Measurements from ENCODE around the gene GIPC2.
"Not testable (repeated sequence)": the region's sequence is repeated elsewhere in the genome, so short reads cannot be mapped to it uniquely, and the experiment has no call there.

GIPC2 gene

DNA sequence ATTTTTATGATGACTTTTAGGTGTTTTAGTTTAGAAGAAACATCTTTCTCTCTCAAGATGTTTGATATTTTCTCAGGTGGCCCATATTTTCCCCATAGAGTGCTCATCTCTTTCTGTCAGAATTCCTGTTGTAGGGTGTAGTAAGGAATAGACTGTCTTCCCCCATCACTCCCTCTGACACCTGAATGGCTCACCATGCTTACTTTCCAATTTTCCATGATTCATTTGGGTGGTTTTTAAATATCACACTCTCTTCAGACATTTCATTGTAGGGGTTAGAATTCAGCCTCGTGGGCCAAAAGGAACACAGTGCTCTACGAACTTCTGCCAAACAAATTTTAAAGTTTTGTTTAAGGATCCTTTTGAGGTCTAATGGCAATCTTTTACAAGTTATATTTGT, 24.0 kb downstream of the GIPC2 start:
- no peak for DNase-seq

DNA sequence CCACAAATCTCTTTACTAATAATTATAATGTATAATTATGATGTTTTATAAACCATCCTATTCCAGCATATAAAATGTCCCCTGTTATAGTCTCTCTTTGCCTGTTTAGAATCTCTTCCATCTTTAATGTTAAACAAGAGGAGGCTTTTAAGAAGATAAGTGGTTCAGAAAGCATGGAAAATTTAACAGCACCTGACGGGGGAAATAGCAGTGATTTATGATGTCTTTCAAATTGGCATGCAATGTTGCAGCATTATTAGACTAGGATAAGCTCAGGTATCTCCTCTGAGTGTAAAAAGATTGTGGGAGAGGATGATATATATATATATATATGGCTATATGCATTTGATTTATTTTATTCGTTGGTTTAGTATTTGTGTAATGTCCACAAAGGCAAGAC, 24.4 kb downstream of the GIPC2 start:
- DNase-seq, result no peak

DNA sequence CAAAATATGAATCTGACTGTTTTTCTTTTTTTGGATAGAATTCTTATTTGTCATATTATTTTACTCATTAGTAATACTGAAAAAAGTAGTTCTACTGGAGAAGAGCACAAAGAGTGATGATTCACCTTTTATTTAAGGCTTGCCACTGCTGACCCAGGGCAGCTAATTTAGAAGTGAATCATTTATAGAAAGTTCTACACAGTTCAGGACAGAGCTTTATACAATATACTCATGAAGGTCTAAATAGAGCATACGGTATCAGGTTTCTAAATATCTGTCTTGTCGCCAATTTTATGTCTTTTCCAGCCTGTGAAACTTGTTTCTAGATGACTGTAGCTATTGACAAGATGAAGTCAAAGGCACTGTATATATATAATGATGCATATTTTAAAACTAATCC, 25.0 kb downstream of the GIPC2 start:
- no peak for DNase-seq

DNA sequence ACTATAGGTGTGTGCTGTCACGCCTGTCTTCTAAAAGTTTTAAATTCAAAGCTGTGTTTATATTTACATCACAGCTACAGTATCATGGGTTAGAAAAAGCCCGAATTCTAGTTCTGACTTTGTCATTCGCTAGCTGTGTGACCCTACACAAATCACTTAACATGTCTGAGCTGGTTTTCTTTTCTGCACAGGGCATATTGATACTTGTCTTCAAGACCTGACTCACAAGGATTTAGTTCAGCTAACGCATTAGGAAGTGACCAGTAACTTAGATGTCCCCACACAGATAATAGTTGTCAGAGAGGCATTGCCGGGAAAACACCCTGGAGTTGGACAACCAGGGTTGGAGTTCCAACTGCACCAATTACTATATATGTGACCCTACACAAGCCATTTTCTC, 25.9 kb downstream of the GIPC2 start:
- DNase-seq, result no peak

DNA sequence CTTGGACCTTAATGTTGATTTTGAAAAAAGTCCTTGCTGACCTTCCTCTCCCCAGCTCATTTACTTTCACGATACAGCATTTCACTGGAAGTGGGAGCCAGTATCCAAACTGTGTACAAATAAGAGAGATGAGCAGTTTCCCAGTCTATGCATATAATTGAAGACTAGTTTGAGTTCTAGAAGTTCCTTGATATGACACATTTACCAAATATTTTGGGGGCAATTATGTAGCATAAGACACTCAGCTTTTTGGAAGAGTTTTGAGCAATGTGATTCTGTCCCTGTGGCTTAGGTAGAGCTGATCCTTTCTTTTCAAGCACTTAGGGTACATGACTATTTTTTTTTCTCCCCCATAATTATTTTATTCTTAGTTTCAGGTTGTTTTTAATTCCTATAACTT, 26.4 kb downstream of the GIPC2 start:
- no peak for DNase-seq

DNA sequence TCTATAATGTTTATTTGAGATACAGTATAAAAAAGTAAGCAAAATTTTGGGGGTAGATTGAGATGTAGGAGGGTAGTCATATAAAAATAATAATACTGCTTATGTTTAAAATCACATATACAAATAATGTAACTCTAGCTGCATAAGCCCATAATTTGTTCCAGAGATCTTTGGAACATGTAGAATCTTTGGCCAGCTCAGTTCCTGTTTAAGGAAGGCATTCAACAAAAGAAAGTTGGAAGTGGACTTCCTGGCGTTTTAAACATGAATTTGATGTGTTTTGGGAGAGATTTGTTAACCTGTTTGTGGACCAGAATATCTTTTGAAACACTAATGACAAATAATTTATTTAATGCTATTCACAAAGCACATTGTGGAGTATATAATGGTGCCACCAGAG, 27.7 kb downstream of the GIPC2 start:
- DNase-seq, result no peak

DNA sequence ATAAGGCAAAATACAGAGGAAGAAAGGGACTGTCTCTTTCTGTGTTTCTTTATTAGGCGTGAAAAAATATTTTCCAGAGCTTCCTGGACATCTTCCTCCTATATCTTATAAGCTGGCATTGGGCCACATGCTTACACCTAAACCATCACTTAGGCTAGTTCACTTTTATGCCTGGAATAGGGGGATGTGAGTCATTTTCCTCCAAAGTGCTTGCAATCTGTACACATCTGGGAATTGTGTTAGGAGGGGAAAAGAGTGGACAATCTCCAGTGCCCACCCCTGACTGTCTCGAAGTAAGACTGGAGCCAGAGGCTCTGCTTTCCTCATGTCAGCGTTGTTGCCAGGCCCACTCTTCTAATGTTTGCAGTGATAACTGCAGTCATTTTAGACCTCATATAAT, 29.9 kb downstream of the GIPC2 start:
- no peak for DNase-seq

DNA sequence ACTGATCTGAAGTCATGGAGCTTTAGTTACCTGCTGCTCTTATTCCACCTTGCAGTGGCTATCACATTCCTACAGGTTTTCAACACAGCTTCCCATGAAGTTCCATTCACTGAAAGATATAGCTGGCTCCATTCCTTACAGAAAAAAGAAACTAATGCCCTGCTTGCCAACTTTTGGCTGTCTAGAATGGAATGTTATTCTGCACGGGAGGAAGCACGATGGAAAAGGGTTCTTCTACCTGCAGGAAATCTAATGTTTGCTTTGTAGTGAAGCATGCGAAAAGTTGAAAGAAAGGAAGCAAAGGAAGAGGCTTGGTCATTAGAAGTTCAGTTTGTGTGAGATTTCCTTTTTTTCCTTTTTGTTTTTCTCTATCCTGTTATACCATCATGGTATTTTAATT, 32.6 kb downstream of the GIPC2 start:
- DNase-seq, result no peak

DNA sequence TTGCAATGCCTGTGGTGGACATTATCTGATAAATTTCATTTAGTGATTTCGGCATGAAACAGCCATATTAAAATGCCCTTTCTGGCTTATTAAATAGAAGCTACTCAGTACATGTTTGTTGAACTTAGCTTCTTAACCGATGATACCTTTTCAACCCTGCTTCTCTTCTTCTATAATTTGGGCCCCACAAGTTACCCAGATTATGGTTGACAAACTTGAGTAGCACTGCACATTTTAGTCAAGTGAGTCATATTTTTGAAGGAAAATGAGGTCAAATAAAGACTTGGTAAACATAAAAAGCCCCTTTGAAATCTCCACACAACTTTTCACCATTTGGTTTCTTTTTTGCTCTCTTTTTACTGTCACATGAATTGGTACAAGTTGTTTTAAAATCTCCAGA, 33.8 kb downstream of the GIPC2 start:
- no peak for DNase-seq

DNA sequence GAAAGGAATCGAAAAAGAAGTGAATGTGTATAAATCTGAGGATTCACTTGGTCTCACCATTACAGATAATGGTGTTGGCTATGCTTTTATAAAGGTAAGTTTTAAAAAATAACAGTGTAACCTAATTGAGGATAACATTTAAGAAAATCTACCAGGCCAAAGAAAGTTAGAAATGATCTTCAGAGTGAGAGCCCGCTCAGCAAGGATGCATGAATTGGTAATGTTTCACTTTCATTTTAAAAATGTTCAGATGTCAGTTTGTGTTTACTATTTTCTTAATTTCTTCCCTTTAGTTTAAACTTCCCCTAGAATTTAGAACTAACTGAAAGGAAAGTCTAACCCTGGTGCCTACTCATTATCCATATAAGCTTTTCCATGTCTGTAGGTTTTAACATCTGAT, 35.0 kb downstream of the GIPC2 start:
- peak in 1 of 4 experiments; percentile 4 for DNase-seq

DNA sequence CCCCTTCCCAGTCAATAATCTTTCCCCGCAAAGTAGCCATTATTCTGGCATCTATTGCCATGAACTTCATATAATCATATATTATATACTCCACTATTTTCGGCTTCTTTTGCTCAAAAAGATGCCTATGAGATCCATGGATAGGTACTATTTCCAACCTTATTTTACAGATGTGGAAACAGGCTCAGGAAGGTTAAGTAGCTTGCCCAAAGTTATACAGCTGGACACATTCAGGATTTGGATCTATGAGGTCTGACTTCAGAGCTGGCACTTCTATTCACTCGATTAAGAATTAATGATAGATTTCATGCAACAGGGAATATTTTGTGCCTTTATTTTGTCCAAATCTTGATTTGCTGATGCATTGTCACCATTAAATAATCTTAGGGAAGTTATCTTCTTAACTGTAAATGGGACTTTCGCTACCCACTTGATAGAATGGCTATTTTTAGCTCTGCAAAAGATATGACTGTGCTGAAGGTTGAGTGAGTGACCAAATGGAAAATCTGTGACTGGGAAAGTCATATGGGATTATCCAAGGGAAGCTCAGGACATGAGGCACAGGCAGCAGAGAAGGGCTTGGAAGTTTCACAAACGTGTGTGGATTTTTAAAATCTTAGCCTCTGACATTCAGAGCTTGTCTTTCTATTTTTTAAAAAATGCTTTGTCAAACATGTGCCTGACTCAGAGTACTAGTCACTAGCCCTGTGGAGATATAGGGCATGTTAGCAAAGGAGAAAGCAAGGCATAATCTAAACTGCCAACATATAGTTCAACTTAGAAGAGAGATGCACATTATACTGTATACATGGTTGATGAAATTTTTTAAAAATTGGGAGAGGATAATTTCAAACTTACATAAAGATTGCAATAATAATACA, 36.5 kb downstream of the GIPC2 start:
- no peak for DNase-seq

DNA sequence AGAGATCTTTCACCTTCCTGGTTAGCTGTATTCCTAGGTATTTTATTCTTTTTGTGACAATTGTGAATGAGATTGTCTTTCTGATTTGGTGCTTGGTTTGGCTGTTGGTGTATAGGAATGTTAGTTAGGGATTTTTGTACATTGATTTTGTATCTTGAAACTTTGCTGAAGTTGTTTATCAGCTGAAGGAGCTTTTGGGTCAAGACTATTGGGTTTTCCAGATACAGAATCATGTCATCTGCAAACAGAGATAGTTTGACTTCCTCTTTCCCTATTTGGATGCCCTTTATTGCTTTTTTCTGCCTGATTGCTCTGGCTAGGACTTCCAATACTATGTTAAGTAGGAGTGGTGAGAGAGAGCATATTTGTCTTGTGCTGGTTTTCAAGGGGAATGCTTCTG, 38.9 kb downstream of the GIPC2 start:
- DNase-seq, result not testable (repeated sequence)

DNA sequence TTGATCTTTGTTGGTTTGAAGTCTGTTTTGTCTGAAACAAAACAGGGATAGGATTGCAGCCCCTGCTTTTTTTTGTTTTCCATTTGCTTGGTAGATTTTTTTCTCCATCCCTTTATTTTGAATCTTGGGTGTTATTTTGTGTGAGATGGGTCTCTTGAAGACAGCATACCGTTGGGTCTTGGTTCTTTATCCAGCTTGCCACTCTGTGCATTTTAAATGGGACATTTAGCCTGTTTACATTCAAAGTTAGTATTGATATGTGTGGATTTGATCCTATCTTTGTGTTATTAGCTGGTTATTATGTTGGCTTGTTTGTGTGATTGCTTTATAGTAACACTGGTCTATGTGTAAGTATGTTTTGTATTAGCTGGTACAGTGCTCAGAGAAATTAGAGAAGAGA, 40.9 kb downstream of the GIPC2 start:
- DNase-seq, result no peak

DNA sequence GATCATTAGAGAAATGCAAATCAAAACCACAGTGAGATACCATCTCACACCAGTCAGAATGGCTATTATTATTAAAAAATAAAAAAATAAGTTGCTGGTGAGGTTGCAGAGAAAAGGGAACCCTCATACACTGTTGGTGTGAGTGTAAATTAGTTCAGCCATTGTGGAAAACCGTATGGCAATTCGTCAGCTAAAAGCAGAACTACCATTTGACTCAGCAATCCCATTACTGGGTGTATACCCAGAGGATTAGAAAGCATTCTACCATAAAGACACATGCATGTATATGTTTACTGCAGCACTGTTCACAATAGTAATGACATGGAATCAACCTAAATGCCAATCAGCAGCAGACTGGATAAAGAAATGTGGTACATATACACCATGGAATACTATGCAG, 42.2 kb downstream of the GIPC2 start:
- peak in 3 of 4 experiments; percentile 6 to 12 (median 11) for DNase-seq

DNA sequence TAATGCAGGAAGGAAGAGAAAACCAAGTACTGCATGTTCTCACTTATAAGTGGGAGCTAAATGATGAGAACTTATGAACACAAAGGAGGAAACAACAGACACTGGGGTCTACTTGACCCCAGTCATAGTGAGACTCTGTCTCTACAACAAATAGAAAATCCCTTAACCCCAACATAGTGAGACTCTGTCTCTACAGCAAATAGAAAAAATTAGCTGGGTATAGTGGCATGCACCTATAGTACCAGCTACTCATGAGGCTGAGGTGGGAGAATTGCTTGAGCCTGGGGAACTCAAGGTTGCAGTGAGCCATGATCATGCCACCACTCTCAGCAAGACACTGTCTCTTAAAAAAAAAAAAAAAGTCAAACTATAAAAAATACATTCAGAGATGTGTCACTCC, 42.7 kb downstream of the GIPC2 start:
- DNase-seq, result no peak

DNA sequence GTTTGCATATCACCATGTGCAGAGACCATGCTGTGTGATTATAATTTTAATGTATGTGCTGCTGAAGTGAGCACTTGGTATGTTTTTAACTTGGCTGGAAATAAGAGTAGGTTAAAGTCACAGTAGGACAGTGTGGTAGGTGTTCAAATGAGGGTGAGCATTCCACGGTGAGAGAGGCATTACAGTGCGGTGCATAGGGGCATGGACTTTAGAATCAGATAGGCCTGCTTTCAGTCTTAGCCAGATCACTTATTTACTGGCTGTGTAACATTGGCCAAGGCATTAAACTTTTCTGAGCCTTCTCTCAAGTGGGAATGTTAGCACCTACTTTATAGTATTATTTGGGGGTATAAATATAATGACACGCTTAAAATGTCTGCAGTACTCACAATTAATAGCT, 43.2 kb downstream of the GIPC2 start:
- DNase-seq, result no peak

DNA sequence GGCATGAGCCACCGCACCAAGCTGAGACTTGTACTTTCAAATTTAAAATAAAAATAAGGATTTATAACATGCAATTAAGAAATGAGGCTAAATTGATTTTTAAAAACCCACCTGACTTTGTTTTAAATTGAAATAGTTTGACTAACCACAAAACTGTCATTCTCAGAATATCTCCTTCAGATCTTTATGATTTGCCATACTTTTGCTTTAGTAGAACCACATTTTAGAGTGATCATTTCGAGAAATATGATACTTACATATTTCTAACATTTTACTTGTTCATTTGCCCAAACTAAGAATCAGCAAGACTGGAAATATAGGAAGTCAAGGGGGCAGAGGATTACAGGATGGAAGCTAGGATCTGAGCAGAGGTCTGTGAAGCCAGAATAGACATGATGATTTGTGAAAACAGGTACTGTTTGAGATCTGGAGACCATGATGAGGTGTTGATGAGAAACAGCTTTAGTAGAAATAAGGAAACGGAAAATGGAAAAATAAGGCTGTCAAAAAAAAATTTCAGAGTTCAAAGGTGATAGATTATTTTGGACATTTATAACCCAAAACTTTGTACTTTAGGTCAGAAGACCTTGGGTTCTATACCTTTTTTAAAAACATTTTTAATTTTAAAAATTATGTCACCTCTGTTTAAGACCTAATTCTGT, 44.8 kb downstream of the GIPC2 start:
- DNase-seq, result no peak

DNA sequence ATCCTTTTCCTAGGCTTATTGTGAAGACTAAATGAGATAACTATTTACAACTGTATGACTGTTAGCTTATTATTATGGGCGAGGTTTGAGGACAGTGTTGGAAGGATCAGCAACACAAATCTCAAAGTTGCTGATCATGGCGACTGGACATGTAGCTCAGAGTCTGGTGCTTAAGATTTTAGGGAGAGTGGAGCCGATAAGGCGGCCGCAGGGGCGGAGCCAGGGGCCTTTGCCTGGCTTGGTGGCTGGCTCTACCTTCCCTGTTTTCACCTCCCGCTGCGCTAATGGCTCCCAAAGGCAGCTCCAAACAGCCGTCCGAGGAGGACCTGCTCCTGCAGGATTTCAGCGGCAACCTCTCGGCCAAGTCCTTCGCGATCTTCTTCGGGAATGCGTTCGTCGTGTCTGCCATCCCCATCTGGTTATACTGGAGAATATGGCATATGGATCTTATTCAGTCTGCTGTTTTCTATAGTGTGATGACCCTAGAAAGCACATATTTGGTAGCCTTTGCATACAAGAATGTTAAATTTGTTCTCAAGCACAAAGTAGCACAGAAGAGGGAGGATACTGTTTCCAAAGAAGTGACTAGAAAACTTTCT, 45.5 kb downstream of the GIPC2 start:
- no peak for DNase-seq

DNA sequence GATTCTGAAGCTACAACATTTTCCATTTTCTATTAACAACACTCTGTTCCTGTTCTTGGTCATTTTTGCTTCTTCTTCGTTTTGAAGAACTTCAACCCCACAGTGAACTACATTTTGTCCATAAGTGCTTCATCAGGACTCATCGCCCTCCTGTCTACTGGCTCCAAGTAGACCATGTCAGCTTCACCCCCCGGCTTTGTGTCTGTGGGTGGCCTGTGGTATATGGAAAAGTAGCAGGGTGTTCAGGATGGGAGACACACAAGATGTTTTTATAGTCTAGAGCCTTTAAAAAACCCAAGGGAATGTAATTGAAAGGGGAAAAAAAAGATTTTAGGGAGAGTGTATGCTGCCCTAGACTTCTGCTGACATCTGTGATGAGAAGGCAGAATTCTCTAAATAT, 46.1 kb downstream of the GIPC2 start:
- DNase-seq, result no peak

DNA sequence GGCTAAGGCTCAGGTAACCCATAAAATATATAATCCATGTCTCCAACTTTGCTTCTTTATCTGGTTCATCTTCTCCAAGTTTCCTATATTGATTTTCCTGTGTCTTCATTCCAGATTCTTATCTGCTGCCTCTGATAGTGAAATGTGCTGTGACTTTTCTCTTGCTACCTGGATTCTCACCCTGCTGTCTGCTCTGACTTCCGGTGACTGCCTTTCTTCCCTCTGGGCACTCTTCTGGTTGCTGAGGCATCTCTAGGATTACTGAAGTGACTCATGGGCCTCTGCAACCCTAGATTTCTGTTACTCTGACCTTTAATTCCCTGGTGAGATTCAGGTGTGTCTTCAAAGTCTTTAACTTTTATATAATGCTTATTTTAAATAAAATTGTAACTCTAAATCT, 46.9 kb downstream of the GIPC2 start:
- no peak for DNase-seq

DNA sequence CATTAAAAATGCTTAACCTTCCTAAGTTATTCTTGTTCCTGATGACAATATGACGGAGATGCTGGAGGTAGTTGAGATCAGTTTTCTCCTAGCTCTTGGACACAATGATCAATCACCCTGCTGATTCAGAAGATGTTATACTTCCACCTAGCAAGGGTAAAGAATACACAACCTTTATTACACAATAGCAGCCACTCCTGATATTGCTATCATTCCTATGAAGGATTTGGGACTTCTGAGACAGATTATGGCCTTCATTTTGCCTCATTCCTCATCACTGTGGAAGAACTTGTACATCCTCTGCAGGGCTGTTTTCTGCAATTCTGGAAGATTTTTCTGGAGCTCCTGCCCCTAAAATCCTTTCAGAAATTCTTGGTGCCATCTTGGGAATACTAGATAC, 47.8 kb downstream of the GIPC2 start:
- no peak for DNase-seq

DNA sequence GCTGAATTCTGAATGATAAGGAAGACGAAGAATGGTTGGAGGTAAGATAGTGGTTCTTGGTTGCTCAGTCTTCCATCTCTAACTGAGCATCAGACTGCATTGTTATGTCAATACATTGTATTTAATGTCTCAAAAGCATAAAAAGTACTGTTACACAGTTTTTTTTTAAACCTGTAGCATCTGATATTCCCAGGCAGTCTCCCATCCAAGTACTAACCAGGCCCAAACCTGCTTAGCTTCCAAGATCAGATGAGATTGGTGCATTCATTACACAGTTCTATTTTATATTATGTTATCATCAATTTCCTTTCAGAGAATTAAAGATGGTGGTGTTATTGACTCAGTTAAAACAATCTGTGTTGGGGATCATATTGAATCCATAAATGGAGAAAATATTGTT, 48.9 kb downstream of the GIPC2 start:
- DNase-seq, result no peak

DNA sequence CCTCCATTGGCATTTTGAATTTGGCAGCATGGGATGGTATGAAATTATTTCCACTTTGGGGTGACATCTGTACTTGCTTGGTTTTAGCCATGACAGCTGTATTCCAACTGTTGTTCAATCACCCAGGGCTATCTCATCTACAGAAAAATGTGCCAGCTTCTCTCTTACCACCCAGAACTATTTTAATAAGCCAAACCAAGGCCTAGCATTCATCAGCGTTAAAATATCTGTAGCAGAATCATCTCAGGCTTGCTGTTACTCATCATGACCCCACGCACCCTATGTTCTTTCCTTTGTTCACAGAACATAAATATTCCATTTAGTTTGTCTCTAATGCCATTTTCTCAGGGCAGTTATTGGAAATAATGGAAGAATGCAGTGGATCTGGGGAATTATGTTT, 49.8 kb downstream of the GIPC2 start:
- no peak for DNase-seq

DNA sequence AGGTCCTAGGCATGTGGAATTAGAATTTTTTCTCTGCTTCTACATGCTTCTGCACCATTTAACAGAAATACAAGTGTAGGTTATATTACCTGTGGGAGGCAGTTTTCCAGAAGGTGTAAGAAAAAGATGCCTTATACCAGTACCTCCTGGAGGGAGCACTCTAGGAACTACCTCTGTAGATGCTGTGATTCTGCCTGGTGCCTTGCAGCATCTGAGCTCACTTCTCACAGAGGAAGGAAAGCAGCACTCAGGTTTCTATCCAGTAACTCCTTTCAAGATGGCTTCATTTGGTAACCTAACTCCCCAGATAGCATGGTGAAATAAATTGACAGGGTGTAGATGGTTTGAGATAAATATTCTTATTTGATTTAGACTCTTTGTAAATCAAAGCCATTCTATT, 50.3 kb downstream of the GIPC2 start:
- DNase-seq, result no peak
